Measurements from ENCODE around the gene POLR2E. TPM values are rescaled to one million over a fixed set of nuclear protein-coding genes. Genes with fewer than 3 reads are reported as not detected.
"Not testable (repeated sequence)": the region's sequence is repeated elsewhere in the genome, so short reads cannot be mapped to it uniquely, and the experiment has no call there.

POLR2E gene
- total RNA-seq, 8 experiments from 2014 or later: 73.0 to 233 (median 103) TPM

DNA sequence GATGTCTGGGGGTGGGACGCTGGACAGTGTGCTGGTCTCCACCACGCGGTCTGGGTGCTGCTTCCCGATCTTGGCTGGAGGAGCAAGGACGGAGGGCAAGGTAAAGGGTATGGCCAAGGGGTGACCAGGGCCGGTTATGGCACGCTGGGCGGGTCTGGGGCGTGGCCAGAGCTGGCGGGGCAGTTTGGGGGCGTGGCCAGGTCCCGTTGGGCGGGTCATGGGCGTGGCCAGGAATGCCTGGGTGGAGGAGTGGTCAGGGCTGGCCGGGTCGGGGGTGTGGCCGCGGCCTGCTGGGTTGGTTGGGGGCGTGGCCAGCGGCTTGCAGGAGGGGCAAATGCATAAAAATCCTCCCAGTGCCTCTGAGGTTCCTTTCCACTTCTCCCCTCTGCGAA, 27.8 kb upstream of the POLR2E start:
- Histone ChIP-seq H3K4me1 (replicated peaks in 1 of 2) (peaks cover 2 to 10% of the 10 kb centered on the region in 2 donors), H3K4me3 (no peak overlapping the region), H3K27ac (no peak overlapping the region)
- in situ Hi-C loops (cut with MboI; ENCODE audit: low pct_unique_long_range_greater_than_20kb in 2 of 9, low sequenced_read_pairs in 9 of 9, unreplicated experiment in 9 of 9): no loop called here
- WGBS, 10 experiments: 61% methylated on average over 5 of the region's 21 CpGs; no CpG with 5 or more reads in 9 of the 10 experiments
- ATAC-seq (replicated peaks in 6 of 8): peak; percentile 8 to 83 (median 68)

DNA sequence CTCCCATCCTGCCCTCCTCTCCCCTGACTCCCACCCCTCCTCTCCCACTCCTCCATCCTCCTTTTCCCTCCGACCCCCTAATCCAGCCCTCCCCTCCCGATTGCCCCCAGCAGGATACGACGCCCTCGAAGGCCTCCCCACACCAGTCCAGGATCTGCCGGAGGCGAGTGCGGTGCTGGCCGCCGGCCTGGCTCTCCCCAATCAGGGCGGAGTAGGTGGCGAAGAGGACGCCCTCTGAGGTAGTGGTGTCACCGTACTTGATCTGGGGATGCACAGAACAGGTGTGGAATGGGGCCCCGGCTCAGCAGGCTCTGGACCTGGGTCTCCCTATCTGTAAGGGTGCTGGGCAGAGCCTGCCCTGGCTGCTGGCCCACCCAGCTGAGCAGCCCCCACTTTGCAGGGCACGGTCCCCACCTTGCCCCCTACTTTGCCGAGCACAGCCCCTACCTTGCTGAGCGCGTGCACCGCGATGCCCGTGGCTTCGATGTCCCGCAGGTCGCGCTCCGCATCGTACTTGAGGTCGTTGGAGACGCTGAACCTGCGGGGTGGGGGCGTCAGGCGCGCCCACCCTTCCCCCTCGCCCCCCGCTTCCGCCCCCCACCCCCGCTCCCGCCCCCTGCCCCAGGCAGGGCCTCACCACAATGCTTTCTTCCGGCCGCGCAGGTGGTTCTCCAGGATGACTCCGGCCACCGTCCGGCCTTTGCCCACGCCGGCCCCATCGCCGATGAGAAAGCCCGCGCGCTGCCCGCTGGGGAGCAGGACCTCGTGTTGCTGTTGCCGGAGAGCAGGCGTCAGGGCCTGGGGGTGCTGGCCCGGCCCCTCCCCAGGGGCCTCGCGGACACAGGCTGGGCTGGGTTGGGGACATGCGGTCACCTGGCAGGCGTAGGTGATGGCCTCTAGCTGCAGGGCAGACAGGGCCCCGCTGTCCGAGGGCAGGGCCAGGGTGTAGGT, 27.1 kb upstream of the POLR2E start:
- ATAC-seq (replicated peaks in 6 of 8): no peak
- WGBS, 10 experiments: 96% methylated on average over 8 of the region's 63 CpGs; no CpG with 5 or more reads in 9 of the 10 experiments
- H3K4me3 ChIP-seq: no peak overlapping the region
- H3K4me1 ChIP-seq (replicated peaks in 1 of 2): peaks cover 2 to 10% of the 10 kb centered on the region in 2 donors
- no peak overlapping the region for H3K27ac ChIP-seq
- in situ Hi-C loops (cut with MboI; ENCODE audit: low pct_unique_long_range_greater_than_20kb in 2 of 9, low sequenced_read_pairs in 9 of 9, unreplicated experiment in 9 of 9): no loop called here

GRCh38 chr19:1121395-1121794, 26.2 kb upstream of the POLR2E start:
- ATAC-seq (replicated peaks in 6 of 8): no peak
- Histone ChIP-seq H3K27ac (no peak overlapping the region), H3K4me3 (no peak overlapping the region), H3K4me1 (replicated peaks in 1 of 2) (peaks cover 2 to 10% of the 10 kb centered on the region in 2 donors)
- in situ Hi-C loops (cut with MboI; ENCODE audit: low pct_unique_long_range_greater_than_20kb in 2 of 9, low sequenced_read_pairs in 9 of 9, unreplicated experiment in 9 of 9): no loop called here
- 93 to 100% (median 100%) methylated on average over 1 to 6 of the region's 10 CpGs; no CpG with 5 or more reads in 4 of the 10 experiments for WGBS, 10 experiments

- Histone ChIP-seq H3K4me1 (replicated peaks in 1 of 2) (peaks cover 2 to 10% of the 10 kb centered on the region in 2 donors), H3K4me3 (no peak overlapping the region), H3K27ac (no peak overlapping the region)
- peak in 1 of 8 experiments; percentile 0 for ATAC-seq (replicated peaks in 6 of 8)
- 90 to 100% (median 95%) methylated on average over 2 to 13 of the region's 50 CpGs; no CpG with 5 or more reads in 5 of the 10 experiments for WGBS, 10 experiments
- in situ Hi-C loops (cut with MboI; ENCODE audit: low pct_unique_long_range_greater_than_20kb in 2 of 9, low sequenced_read_pairs in 9 of 9, unreplicated experiment in 9 of 9): loop anchor here in 2 of 9 experiments (10.0 kb wide), 2 partner anchors 55 to 65 kb away; partner anchors contain the start of gene SBNO2 (in 1 of the 2)
Measured at GRCh38 chr19:1119475-1120217, 24.5 kb upstream of the POLR2E start.

DNA sequence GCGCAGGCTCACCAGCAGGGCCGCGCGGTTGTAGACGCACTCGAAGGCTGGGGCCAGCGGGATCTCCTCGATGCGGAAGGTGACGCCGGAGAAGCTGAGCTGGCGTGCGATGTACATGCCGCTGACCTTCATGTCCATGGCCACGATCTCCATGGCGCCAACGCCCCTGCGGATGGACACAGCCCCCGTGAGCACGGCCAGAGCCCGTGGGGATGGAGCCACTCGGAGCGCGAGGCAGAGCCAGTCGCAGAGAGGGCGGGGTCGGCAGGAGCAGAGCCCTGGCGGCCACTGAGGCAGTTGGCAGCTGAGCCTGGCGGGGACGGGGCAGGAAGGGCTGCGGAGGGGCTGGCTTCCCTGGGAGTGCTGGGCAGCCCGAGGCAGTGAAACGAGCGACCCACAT, 23.8 kb upstream of the POLR2E start:
- Histone ChIP-seq H3K4me1 (replicated peaks in 1 of 2) (peaks cover 2 to 12% of the 10 kb centered on the region in 2 donors), H3K27ac (no peak overlapping the region), H3K4me3 (no peak overlapping the region)
- ATAC-seq (replicated peaks in 6 of 8): peak in 1 of 8 experiments; percentile 0
- in situ Hi-C loops (cut with MboI; ENCODE audit: low pct_unique_long_range_greater_than_20kb in 2 of 9, low sequenced_read_pairs in 9 of 9, unreplicated experiment in 9 of 9): loop anchor here in 2 of 9 experiments (10.0 kb wide), 2 partner anchors 56 to 66 kb away; partner anchors contain the start of gene SBNO2 (in 1 of the 2)
- WGBS, 10 experiments: 80 to 100% (median 88%) methylated on average over 1 to 23 of the region's 34 CpGs; no CpG with 5 or more reads in 7 of the 10 experiments

- WGBS, 10 experiments: 90 to 100% methylated on average over 1 to 2 of the region's 16 CpGs; no CpG with 5 or more reads in 8 of the 10 experiments
- Histone ChIP-seq H3K4me1 (replicated peaks in 1 of 2) (peaks cover 10 to 15% of the 10 kb centered on the region in 2 donors), H3K27ac (no peak overlapping the region), H3K4me3 (no peak overlapping the region)
- no peak for ATAC-seq (replicated peaks in 6 of 8)
- in situ Hi-C loops (cut with MboI; ENCODE audit: low pct_unique_long_range_greater_than_20kb in 2 of 9, low sequenced_read_pairs in 9 of 9, unreplicated experiment in 9 of 9): loop anchor here in 2 of 9 experiments (10.0 kb wide), 2 partner anchors 57 to 67 kb away; partner anchors contain the start of gene SBNO2 (in 1 of the 2)
Measured at GRCh38 chr19:1117654-1118053, 22.5 kb upstream of the POLR2E start.

- ATAC-seq (replicated peaks in 6 of 8): no peak
- WGBS, 10 experiments: 90 to 100% (median 95%) methylated on average over 1 to 13 of the region's 52 CpGs; no CpG with 5 or more reads in 6 of the 10 experiments
- Histone ChIP-seq H3K4me3 (no peak overlapping the region), H3K4me1 (replicated peaks in 1 of 2) (peaks cover 17 to 21% of the 10 kb centered on the region in 2 donors), H3K27ac (no peak overlapping the region)
- in situ Hi-C loops (cut with MboI; ENCODE audit: low pct_unique_long_range_greater_than_20kb in 2 of 9, low sequenced_read_pairs in 9 of 9, unreplicated experiment in 9 of 9): loop anchor here in 2 of 9 experiments (10.0 kb wide), 2 partner anchors 58 to 68 kb away; partner anchors contain the start of gene SBNO2 (in 1 of the 2)
Measured at GRCh38 chr19:1116726-1117581, 21.8 kb upstream of the POLR2E start.

DNA sequence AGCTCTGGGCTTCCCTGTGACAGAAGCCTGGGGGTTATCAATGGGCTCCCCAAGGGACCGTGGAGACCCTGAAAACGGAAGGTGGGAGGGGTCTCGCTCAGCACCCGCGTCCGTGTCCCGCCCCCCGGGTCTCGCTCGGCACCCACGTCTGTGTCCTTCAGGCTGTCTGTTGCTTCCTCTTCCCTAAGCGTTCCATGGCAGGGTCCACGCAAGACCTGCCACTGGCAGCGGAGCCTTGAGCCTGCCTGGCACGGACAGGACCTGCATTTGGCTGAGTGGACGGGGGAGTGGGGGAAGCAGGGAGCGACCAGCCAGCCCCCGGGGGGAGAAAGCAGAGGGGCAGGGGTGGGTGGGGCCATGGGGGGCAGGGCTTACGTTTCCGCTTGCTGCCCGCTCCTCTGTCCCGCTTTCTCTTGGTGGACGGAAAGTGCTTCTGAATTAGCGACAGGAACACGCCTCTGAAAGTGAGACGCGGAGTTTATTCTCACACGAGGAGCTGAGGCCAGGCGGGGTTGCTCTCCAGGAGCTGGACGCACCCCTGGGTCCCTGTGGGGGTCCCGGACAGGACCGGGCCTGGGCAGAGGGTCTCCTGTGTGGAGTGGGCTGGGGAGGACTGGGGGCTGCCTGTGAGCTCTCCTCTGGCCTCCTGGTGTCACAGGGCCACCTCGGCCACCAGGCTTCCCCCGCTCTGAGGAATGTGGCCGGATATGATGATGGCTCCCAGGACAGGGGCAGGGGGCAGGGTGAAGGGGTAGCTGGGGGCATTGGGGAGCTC, 20.7 kb upstream of the POLR2E start:
- 100% methylated on average over 1 of the region's 35 CpGs; no CpG with 5 or more reads in 9 of the 10 experiments for WGBS, 10 experiments

DNA sequence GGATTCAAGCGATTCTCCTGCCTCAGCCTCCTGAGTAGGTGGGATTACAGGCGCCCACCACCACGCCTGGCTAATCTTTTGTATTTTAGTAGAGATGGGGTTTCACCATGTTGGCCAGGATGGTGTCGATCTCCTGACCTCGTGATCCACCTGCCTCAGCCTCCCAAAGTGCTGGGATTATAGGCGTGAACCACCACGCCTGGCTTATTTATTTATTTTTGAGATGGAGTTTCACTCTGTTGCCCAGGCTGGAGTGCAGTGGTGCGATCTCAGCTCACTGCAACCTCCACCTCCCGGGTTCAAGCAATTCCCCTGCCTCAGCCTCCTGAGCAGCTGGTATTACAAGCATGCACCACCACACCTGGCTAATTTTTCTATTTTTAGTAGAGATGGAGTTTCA, 19.6 kb upstream of the POLR2E start:
- in situ Hi-C loops (cut with MboI; ENCODE audit: low pct_unique_long_range_greater_than_20kb in 2 of 9, low sequenced_read_pairs in 9 of 9, unreplicated experiment in 9 of 9): loop anchor here in 2 of 9 experiments (10.0 kb wide), 2 partner anchors 60 to 70 kb away; partner anchors contain the start of gene SBNO2 (in 1 of the 2)
- peaks cover 28 to 34% of the 10 kb centered on the region in 2 donors for H3K4me1 ChIP-seq (replicated peaks in 1 of 2)
- H3K4me3 ChIP-seq; H3K27ac ChIP-seq; ATAC-seq (replicated peaks in 6 of 8): not testable (repeated sequence)
- WGBS, 10 experiments: 60 to 100% (median 87%) methylated on average over 2 to 5 of the region's 9 CpGs; no CpG with 5 or more reads in 6 of the 10 experiments

More for the DNA sequence above, 20.7 kb upstream of the POLR2E start:
- no peak for ATAC-seq (replicated peaks in 6 of 8)
- Histone ChIP-seq H3K4me3 (no peak overlapping the region), H3K4me1 (replicated peaks in 1 of 2) (peaks cover 27 to 32% of the 10 kb centered on the region in 2 donors), H3K27ac (no peak overlapping the region)
- in situ Hi-C loops (cut with MboI; ENCODE audit: low pct_unique_long_range_greater_than_20kb in 2 of 9, low sequenced_read_pairs in 9 of 9, unreplicated experiment in 9 of 9): loop anchor here in 2 of 9 experiments (10.0 kb wide), 2 partner anchors 59 to 69 kb away; partner anchors contain the start of gene SBNO2 (in 1 of the 2)

- WGBS, 10 experiments: 86 to 100% (median 92%) methylated on average over 3 to 5 of the region's 25 CpGs; no CpG with 5 or more reads in 7 of the 10 experiments
- in situ Hi-C loops (cut with MboI; ENCODE audit: low pct_unique_long_range_greater_than_20kb in 2 of 9, low sequenced_read_pairs in 9 of 9, unreplicated experiment in 9 of 9): loop anchor here in 2 of 9 experiments (10.0 kb wide), 2 partner anchors 61 to 71 kb away; partner anchors contain the start of gene SBNO2 (in 1 of the 2)
- H3K27ac ChIP-seq: peak overlapping the region; percentile 67 to 88
- H3K4me1 ChIP-seq (replicated peaks in 1 of 2): peaks cover 28 to 34% of the 10 kb centered on the region in 2 donors
- no peak for ATAC-seq (replicated peaks in 6 of 8)
- H3K4me3 ChIP-seq: no peak overlapping the region
Measured at GRCh38 chr19:1113986-1114483, 18.9 kb upstream of the POLR2E start.

Data from motor neuron (in vitro differentiated cells).